Measurements from ENCODE around the gene SAPCD2.

Gene SAPCD2

GRCh38 chr9:137080260-137081122, 10.1 kb upstream of the SAPCD2 start:
- no peak for DNase-seq

- DNase-seq, result no peak
Measured at GRCh38 chr9:137079401-137079787, 9.0 kb upstream of the SAPCD2 start.

GRCh38 chr9:137078701-137079400, 8.5 kb upstream of the SAPCD2 start:
- DNase-seq, result no peak

GRCh38 chr9:137077758-137078693, 7.7 kb upstream of the SAPCD2 start:
- DNase-seq, result no peak

GRCh38 chr9:137077010-137077747, 6.8 kb upstream of the SAPCD2 start, which contains the start of gene UAP1L1:
Gene UAP1L1, plus strand, starts transcription at chr9:137077517. Its CDS starts 16 bp downstream, at chr9:137077533.
- DNase-seq, result peak; percentile 71

GRCh38 chr9:137076636-137077009, 6.3 kb upstream of the SAPCD2 start:
- no peak for DNase-seq

- DNase-seq, result no peak
Measured at GRCh38 chr9:137075275-137075775, 5.0 kb upstream of the SAPCD2 start.

GRCh38 chr9:137074657-137075274, 4.4 kb upstream of the SAPCD2 start:
- no peak for DNase-seq

- DNase-seq, result no peak
Measured at GRCh38 chr9:137073992-137074399, 3.6 kb upstream of the SAPCD2 start.

GRCh38 chr9:137071282-137071681, 925 bp upstream of the SAPCD2 start:
- no peak for DNase-seq

GRCh38 chr9:137070906-137071275, 534 bp upstream of the SAPCD2 start:
- no peak for DNase-seq

GRCh38 chr9:137069508-137070091, 757 bp downstream of the SAPCD2 start:
- no peak for DNase-seq

- DNase-seq, result no peak
Measured at GRCh38 chr9:137068539-137069507, 1.5 kb downstream of the SAPCD2 start.

GRCh38 chr9:137067860-137068538, 2.4 kb downstream of the SAPCD2 start:
- peak; percentile 82 for DNase-seq

- DNase-seq, result no peak
Measured at GRCh38 chr9:137066096-137066861, 4.1 kb downstream of the SAPCD2 start.

GRCh38 chr9:137065336-137065967, 4.9 kb downstream of the SAPCD2 start:
- DNase-seq, result no peak

GRCh38 chr9:137064880-137065164, 5.5 kb downstream of the SAPCD2 start:
- DNase-seq, result no peak
